Immature natural killer cell (primary cell): Measurements from ENCODE around the gene PCDHGB1. TPM values are rescaled to one million over a fixed set of nuclear protein-coding genes. Genes with fewer than 3 reads are reported as not detected.
A peak's percentile ranks its signal among the peaks of the same experiment; 100 is the strongest.
"Not testable (repeated sequence)": the region's sequence is repeated elsewhere in the genome, so short reads cannot be mapped to it uniquely, and the experiment has no call there.

ENCODE experiments used
- DNase-seq, 3 donors: peaks; one replicate each; pipeline ENCODE4 v3.0.0; 2022; ENCODE audit warnings: mixed read lengths in 1 of 3
- H3K27ac Mint-ChIP-seq, 6 donors: one replicate each; pipeline ENCODE4 v1.8.0; 2020; ENCODE audit warnings: mixed read lengths in 6 of 6, mild to moderate bottlenecking in 5 of 6, inconsistent platforms in 4 of 6, moderate library complexity in 3 of 6
- H3K27me3 Mint-ChIP-seq, 3 donors: one replicate each; pipeline ENCODE4 v1.8.0; 2020 to 2021; ENCODE audit warnings: low read depth in 3 of 3, mild to moderate bottlenecking in 3 of 3, mixed read lengths in 3 of 3, moderate library complexity in 3 of 3, inconsistent platforms in 1 of 3
- H3K36me3 Mint-ChIP-seq, 3 donors: one replicate each; pipeline ENCODE4 v1.8.0; 2020; ENCODE audit warnings: mixed read lengths in 3 of 3, inconsistent platforms in 2 of 3, mild to moderate bottlenecking in 2 of 3
- H3K4me1 Mint-ChIP-seq, 2 donors: one replicate each; pipeline ENCODE4 v1.8.0; 2020; ENCODE audit warnings: inconsistent platforms in 2 of 2, mild to moderate bottlenecking in 2 of 2, mixed read lengths in 2 of 2, moderate library complexity in 1 of 2
- H3K4me3 Mint-ChIP-seq, 5 donors: one replicate each; pipeline ENCODE4 v1.8.0; 2020; ENCODE audit warnings: mild to moderate bottlenecking in 5 of 5, mixed read lengths in 5 of 5, inconsistent platforms in 3 of 5, moderate library complexity in 3 of 5
- H3K9me3 Mint-ChIP-seq, 6 donors: one replicate each; pipeline ENCODE4 v1.8.0; 2020; ENCODE audit warnings: mild to moderate bottlenecking in 6 of 6, mixed read lengths in 6 of 6, inconsistent platforms in 4 of 6, moderate library complexity in 3 of 6
- polyA plus RNA-seq, 3 donors: library from polyadenylated mRNA; unstranded; fragments of 300-500 nt; fragmentation: Illumina TruSeq; gene quantifications; one replicate each; pipeline ENCODE4 v1.2.3, GENCODE V29; 2021

Gene PCDHGB1
- polyA plus RNA-seq, 3 donors from 2014 or later: not detected

- H3K4me3 Mint-ChIP-seq, H3K4me1 Mint-ChIP-seq, DNase-seq, H3K36me3 Mint-ChIP-seq, H3K27ac Mint-ChIP-seq: not testable (repeated sequence)
- peaks cover 12 to 40% (median 18%) of the 10 kb centered on the region in 6 donors for H3K9me3 Mint-ChIP-seq
- peaks cover 33 to 61% (median 52%) of the 10 kb centered on the region in 3 donors for H3K27me3 Mint-ChIP-seq
Observed at GRCh38 chr5:141394401-141395187, 44.7 kb downstream of the PCDHGB1 start.

- peak within 1 kb of the TSS; percentile 46 to 77 (median 72) for H3K4me3 Mint-ChIP-seq
- DNase-seq: peak; percentile 23 to 56 (median 44)
- peaks cover 40 to 55% (median 48%) of the 10 kb centered on the region in 3 donors for H3K27me3 Mint-ChIP-seq
- H3K9me3 Mint-ChIP-seq: peaks cover 7 to 32% (median 17%) of the 10 kb centered on the region in 6 donors
- H3K4me1 Mint-ChIP-seq, H3K36me3 Mint-ChIP-seq, H3K27ac Mint-ChIP-seq: not testable (repeated sequence)
Observed at GRCh38 chr5:141397756-141398551, 48.1 kb downstream of the PCDHGB1 start, which contains the start of gene PCDHGB5. Gene PCDHGB5, plus strand, starts transcription at chr5:141397947. Its CDS starts 181 bp downstream, at chr5:141398128.

GRCh38 chr5:141398608-141399007, 48.7 kb downstream of the PCDHGB1 start:
- H3K4me1 Mint-ChIP-seq: peaks cover 3 to 7% of the 10 kb centered on the region in 2 donors
- peak overlapping the region in 2 of 5 donors; percentile 32 to 57 for H3K4me3 Mint-ChIP-seq
- H3K27me3 Mint-ChIP-seq: peaks cover 38 to 54% (median 48%) of the 10 kb centered on the region in 3 donors
- peaks cover 8 to 27% (median 16%) of the 10 kb centered on the region in 6 donors for H3K9me3 Mint-ChIP-seq
- H3K27ac Mint-ChIP-seq: no peak overlapping the region
- no peak for DNase-seq
- H3K36me3 Mint-ChIP-seq: peaks cover 6 to 8% (median 7%) of the 10 kb centered on the region in 3 donors

GRCh38 chr5:141399555-141400258, 49.8 kb downstream of the PCDHGB1 start:
- Mint-ChIP-seq H3K9me3 (peaks cover 10 to 27% (median 13%) of the 10 kb centered on the region in 6 donors), H3K36me3 (peaks cover 6 to 8% (median 7%) of the 10 kb centered on the region in 3 donors), H3K4me3 (peak overlapping the region in 1 of 5 donors; percentile 57), H3K27me3 (peaks cover 39 to 56% (median 48%) of the 10 kb centered on the region in 3 donors), H3K4me1 (peaks cover 3 to 7% of the 10 kb centered on the region in 2 donors), H3K27ac (no peak overlapping the region)
- DNase-seq: no peak

Other genes with a start within 250 kb of the PCDHGB1 start
- gene PCDHB3, start 249.6 kb upstream of the PCDHGB1 start, polyA plus RNA-seq: not detected
- gene PCDHB4, start 228.3 kb upstream of the PCDHGB1 start, polyA plus RNA-seq: not detected
- not detected for gene PCDHB5, start 214.9 kb upstream of the PCDHGB1 start, polyA plus RNA-seq
- gene PCDHB6, start 200.0 kb upstream of the PCDHGB1 start, polyA plus RNA-seq: not detected
- not detected for gene PCDHB7, start 177.5 kb upstream of the PCDHGB1 start, polyA plus RNA-seq
- not detected for gene PCDHB8, start 172.3 kb upstream of the PCDHGB1 start, polyA plus RNA-seq
- gene PCDHB16, start 167.7 kb upstream of the PCDHGB1 start, polyA plus RNA-seq: not detected
- gene PCDHB9, start 162.9 kb upstream of the PCDHGB1 start, polyA plus RNA-seq: not detected
- not detected for gene PCDHB10, start 157.7 kb upstream of the PCDHGB1 start, polyA plus RNA-seq
- not detected for gene PCDHB11, start 150.5 kb upstream of the PCDHGB1 start, polyA plus RNA-seq
- gene PCDHB12, start 141.4 kb upstream of the PCDHGB1 start, polyA plus RNA-seq: not detected
- gene PCDHB13, start 136.2 kb upstream of the PCDHGB1 start, polyA plus RNA-seq: not detected
- gene PCDHB14, start 126.8 kb upstream of the PCDHGB1 start, polyA plus RNA-seq: not detected
- under 1 TPM in 1 of 3 donors, not detected in 2; 0.16 TPM for gene PCDHB15, start 104.7 kb upstream of the PCDHGB1 start, polyA plus RNA-seq
- gene SLC25A2, start 46.0 kb upstream of the PCDHGB1 start, polyA plus RNA-seq: not detected
- 100 to 1,000 TPM; 136 to 191 (median 151) TPM for gene TAF7, start 29.3 kb upstream of the PCDHGB1 start, polyA plus RNA-seq
- gene PCDHGA1, start 19.6 kb upstream of the PCDHGB1 start, polyA plus RNA-seq: not detected
- gene PCDHGA2, start 11.3 kb upstream of the PCDHGB1 start, polyA plus RNA-seq: not detected
- under 1 TPM in 1 of 3 donors, not detected in 2; 0.11 TPM for gene PCDHGA3, start 6.3 kb upstream of the PCDHGB1 start, polyA plus RNA-seq
- under 1 TPM in 2 of 3 donors, not detected in 1; 0.10 to 0.11 TPM for gene PCDHGA4, start 4.9 kb downstream of the PCDHGB1 start, polyA plus RNA-seq
- gene PCDHGB2, start 9.9 kb downstream of the PCDHGB1 start, polyA plus RNA-seq: not detected
- not detected for gene PCDHGA5, start 14.1 kb downstream of the PCDHGB1 start, polyA plus RNA-seq
- gene PCDHGB3, start 20.1 kb downstream of the PCDHGB1 start, polyA plus RNA-seq: under 1 TPM in 2 of 3 donors, not detected in 1; 0.06 to 0.15 TPM
- gene PCDHGA6, start 23.8 kb downstream of the PCDHGB1 start, polyA plus RNA-seq: not detected
- not detected for gene PCDHGA7, start 32.6 kb downstream of the PCDHGB1 start, polyA plus RNA-seq
- gene PCDHGB4, start 37.6 kb downstream of the PCDHGB1 start, polyA plus RNA-seq: under 1 TPM in 1 of 3 donors, not detected in 2; 0.13 TPM
- under 1 TPM in 1 of 3 donors, not detected in 2; 0.07 TPM for gene PCDHGA8, start 42.5 kb downstream of the PCDHGB1 start, polyA plus RNA-seq
- gene PCDHGB5, start 47.8 kb downstream of the PCDHGB1 start, polyA plus RNA-seq: 1 to 10 TPM in 2 of 3 donors, under 1 TPM in 1; 0.36 to 2.1 (median 2.0) TPM
- under 1 TPM in 1 of 3 donors, not detected in 2; 0.04 TPM for gene PCDHGA9, start 52.7 kb downstream of the PCDHGB1 start, polyA plus RNA-seq
- 1 to 10 TPM in 1 of 3 donors, under 1 TPM in 1, not detected in 1; 0.38 to 1.9 TPM for gene PCDHGB6, start 57.9 kb downstream of the PCDHGB1 start, polyA plus RNA-seq
- gene PCDHGA10, start 62.9 kb downstream of the PCDHGB1 start, polyA plus RNA-seq: under 1 TPM in 1 of 3 donors, not detected in 2; 0.43 TPM
- gene PCDHGB7, start 67.6 kb downstream of the PCDHGB1 start, polyA plus RNA-seq: under 1 TPM in 1 of 3 donors, not detected in 2; 0.13 TPM
- gene PCDHGA11, start 71.0 kb downstream of the PCDHGB1 start, polyA plus RNA-seq: under 1 TPM in 1 of 3 donors, not detected in 2; 0.11 TPM
- under 1 TPM in 1 of 3 donors, not detected in 2; 0.25 TPM for gene PCDHGA12, start 80.4 kb downstream of the PCDHGB1 start, polyA plus RNA-seq
- 1 to 10 TPM in 1 of 3 donors, under 1 TPM in 2; 0.63 to 1.3 (median 0.77) TPM for gene PCDHGC3, start 125.9 kb downstream of the PCDHGB1 start, polyA plus RNA-seq
- gene PCDHGC4, start 134.9 kb downstream of the PCDHGB1 start, polyA plus RNA-seq: not detected
- gene PCDHGC5, start 139.0 kb downstream of the PCDHGB1 start, polyA plus RNA-seq: not detected